GM19395 (cell line): Measurements from ENCODE around the gene AKAP3.

Experiments used
- ATAC-seq: cut with Tn5 transposase; IDR thresholded peaks from one replicate; pipeline ENCODE4 v1.9.1; 2021; ENCODE audit warnings: mild to moderate bottlenecking, moderate library complexity; ENCODE audit not compliant: unreplicated experiment

AKAP3 gene

GRCh38 chr12:4603946-4604345 is 44.9 kb downstream of the AKAP3 start:
- no peak for ATAC-seq

DNA sequence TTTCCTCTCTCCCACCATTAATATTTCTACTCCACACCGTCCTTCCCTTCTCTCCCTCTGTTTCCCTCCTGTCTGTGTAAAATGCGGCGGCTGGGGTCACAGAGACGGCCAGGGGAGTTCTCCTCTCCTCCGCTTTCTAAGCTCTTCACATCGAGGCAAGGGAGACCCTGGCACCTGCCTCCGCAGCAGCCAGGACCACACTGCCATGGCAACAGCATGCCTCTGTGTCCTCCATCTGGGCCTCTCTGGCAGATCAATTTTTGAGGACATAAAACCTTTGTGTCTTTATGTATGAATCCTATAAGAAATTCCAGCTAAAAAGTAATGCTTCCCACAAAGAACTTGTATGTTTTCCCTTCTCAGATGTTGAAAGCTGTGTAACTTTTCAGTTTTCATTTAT is 45.4 kb downstream of the AKAP3 start:
- ATAC-seq = no peak

GRCh38 chr12:4595881-4596280 is 53.0 kb downstream of the AKAP3 start:
- ATAC-seq = no peak

- no peak for ATAC-seq
These were observed 57.6 kb downstream of the AKAP3 start for GRCh38 chr12:4591180-4591687.

DNA sequence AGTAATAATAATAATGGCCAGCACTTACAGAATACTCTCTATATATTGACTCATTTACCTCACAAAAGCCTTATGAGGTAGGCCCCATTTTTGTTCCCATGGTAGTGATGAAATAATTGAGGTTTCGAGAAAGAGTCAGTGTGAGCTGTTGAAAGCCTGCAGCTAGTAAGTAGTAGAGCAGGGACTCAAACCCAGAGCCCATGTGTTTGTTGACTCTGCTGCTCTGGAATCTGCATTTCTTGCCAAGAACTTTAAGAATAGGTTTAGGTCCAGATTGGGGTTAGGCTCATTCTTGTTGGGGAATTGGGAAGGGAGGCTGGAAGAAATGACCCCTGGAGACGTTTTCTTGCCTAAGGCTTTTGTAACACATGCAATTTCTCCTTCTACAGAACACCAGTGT is 58.9 kb downstream of the AKAP3 start:
- no peak for ATAC-seq

DNA sequence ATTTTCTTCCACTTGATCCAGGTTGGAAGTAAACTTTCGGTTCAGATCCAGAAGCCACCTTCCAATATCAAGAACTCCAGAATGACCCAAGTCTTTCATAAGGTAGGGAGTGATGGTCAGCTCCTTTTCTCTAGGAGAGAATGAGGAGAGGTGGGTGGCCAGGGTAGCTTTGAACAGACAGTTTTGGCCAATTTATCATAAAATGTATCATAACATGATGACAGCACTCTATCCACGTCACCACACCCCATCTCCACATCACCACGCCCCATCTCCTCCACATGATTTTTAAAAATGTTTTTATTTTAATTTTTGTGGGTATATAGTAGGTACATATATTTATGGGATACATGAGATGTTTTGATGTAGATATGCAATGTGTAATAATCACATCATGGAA is 59.9 kb downstream of the AKAP3 start:
- no peak for ATAC-seq

GRCh38 chr12:4587108-4587507 is 61.7 kb downstream of the AKAP3 start:
- no peak for ATAC-seq

DNA sequence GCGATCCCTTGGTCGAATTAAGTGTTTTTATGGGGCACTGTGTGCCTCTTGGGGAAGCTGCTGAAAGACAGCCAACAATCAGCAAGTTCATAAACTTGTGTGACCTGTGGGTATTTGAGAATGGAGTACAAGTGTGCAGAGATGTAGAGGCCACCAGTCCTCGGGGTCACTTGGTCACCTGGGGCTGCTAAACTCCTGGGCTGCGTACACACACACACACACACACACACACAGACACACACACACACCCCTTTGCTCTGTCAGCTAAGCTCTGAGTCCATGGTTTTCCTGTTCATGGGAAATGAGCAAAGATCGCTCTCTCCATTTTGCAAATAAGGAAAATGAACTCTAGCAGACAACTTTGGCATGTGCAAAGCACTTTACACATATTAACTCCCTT is 62.4 kb downstream of the AKAP3 start:
- ATAC-seq = no peak

- ATAC-seq = no peak
These were observed 64.0 kb downstream of the AKAP3 start for GRCh38 chr12:4584896-4585295.

GRCh38 chr12:4584281-4584680 is 64.6 kb downstream of the AKAP3 start:
- no peak for ATAC-seq

DNA sequence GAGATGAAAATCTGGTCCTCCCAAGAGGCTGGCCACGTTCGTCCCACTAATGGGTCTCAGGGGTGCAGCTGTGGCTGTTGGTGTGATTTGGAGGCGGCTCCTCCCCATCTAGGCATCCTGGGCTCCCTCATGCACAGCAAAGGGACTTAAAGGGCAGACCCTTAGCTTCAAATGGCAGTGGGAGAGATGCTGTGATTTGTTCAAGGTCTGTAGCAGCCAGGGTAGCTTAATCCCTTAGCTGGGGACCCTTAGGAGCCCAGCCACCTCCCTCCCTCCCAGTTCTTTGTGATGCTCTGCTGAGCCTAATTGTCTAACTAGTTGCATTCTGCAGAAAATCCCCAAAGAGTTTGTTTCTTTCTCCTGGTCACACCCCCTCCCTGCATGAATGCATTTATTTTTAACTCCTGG is 68.6 kb downstream of the AKAP3 start:
- no peak for ATAC-seq

GRCh38 chr12:4579305-4580102 is 69.3 kb downstream of the AKAP3 start:
- no peak for ATAC-seq

DNA sequence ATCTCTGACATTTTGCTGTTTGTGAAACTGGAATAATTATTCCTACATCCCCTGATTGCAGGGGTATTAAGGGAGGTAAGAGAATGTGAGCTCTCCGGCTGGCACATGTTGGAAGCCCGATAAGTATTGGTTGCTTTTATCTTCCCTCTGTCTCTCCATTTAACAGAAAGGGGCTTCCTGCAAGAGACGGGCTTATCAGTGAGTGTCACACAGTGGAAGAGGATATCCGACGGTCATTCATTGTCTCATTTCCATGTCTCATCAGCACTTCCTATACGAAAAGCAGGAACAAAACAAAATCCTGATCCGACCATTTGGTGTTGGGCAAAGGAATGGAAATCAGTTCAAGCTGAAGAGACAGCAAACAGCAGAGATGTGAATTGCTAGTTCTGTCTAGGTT is 76.2 kb downstream of the AKAP3 start:
- ATAC-seq = no peak

GRCh38 chr12:4569261-4569660 is 79.6 kb downstream of the AKAP3 start:
- ATAC-seq = no peak

GRCh38 chr12:4567073-4567881 is 81.6 kb downstream of the AKAP3 start:
- ATAC-seq = no peak

DNA sequence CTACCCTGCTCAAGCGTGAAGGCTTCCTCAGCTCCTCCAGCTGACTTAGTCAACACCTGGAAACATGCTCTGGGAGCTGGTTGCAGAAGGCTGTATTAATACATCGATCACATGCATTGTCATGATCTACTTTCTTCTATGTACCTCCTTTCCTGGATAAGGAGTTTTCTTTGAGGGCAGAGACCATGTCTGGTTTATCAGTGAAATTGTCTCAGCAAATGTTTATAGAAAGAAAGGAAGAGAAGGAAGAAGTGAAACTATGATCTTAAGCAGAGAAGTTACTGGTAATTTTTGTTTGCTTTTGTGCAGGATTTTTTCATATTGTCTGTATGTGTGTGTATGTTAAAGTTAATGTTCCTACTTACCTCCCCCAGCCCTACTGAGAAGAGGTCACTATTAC is 82.4 kb downstream of the AKAP3 start:
- ATAC-seq = no peak
